ENCODE results near the gene ENTREP1.
"Not testable (repeated sequence)": the region's sequence is repeated elsewhere in the genome, so short reads cannot be mapped to it uniquely, and the experiment has no call there.

ENTREP1 gene

GRCh38 chr9:69420611-69421270 lies 95.7 kb downstream of the ENTREP1 start:
- no peak for DNase-seq

DNA sequence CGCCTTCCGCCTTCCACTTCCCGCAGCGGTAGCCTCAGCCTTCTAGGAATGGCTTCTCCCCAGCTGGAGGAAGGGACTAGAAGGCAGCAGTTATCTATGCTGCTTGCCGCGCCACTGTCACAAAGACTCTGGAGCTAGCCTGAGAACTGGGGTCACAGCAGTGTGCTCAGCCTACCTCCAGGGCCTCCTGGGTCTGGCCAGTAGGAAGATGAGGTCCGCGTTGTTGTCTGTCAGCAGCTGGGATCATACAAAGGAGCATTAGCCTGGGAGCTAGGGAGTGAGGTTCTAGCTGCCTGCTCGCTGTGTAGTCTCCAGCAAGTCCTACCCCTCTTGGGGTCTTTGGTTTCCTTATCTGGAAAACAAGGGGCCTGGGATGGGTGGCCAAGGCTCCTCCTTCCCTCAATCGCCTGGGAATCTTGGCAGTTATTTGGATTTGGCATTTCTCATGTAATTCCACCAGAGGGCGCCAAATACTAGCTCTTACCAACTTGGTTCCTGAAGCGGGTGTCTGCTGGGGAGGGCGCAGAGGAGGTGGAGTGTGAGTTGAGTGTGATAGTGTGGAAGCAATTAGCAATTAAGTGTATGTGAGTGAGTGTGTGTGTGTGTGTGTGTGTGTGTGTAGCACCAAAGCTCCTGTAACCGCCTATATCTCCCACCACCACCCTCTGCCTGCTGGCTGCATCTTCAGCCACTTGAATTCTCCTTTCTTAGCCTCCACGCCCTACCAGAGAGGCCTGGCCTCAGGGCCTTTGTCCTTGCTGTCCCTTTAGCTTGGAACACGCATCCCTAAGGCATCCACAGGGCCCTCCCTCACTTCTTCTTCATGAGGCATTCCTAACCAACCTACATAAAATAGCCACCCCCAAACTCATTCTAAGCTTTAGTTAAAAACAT lies 97.1 kb downstream of the ENTREP1 start:
- peak; percentile 30 to 44 for DNase-seq

DNA sequence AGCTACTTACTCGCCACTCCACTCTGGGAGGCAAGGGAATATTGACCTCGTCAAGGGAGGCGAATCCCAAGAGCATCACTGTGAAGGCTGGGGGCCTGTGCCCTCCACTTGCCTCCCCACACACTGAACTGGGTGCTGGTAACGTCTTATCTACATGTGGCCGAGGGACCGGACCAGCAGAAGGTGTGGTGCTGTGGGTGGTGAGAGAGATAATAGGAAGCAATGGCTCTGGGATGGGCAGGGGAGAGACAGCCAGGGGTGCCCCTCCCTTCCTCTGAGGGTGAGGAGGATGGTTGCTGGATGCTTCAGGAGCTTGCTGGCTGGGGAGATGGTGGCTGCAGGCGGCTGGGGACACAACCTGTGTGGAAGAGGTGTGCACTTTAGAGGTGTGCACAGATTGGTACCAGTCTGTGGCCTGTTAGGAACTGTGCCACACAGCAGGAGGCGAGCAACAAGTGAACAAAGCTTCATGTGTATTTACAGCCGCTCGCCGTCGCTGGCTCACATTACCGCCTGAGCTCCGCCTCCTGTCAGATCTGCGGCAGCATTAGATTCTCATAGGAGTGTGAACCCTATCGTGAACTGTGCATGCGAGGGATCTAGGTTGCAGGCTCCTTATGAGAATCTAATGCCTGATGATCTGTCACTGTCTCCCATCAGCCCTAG lies 100.3 kb downstream of the ENTREP1 start:
- DNase-seq, result no peak

GRCh38 chr9:69427286-69427685 lies 102.3 kb downstream of the ENTREP1 start:
- DNase-seq, result no peak

DNA sequence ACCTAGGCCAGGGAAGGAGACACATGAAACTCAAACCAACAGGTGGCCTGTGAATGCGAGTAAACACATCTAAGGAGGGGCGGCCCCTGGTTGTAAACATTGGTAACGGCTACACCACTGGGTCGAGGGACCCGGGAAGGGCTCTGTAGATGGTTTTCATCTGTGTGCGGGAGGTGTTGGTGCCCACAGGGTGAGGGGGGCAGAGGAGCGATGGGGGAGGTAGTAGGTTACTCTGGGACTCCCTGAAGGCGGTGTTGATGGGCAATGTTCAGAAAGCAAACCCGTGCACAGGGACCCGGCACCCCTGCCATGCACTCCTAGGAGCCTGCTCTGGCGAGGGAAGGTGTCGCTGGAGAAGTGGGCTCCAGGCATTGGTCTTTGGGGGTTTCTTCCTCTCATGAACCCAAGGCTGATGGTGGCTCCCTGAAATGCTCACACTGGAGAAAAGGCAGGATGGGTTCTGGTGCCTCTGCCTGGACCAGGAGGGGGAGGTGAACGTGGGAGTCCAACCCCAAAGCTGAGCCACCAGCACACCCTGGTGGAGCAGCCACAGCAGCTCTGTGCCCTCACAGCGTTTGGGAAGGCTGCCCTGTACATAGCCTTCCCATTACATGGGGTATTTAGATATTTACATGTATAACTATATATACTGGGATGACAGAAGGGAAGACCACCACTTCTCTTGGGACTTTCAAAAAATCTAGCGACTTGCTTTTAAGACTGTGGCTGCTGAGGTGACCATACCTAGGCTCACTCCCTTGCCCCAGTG lies 103.2 kb downstream of the ENTREP1 start:
- DNase-seq, result no peak

DNA sequence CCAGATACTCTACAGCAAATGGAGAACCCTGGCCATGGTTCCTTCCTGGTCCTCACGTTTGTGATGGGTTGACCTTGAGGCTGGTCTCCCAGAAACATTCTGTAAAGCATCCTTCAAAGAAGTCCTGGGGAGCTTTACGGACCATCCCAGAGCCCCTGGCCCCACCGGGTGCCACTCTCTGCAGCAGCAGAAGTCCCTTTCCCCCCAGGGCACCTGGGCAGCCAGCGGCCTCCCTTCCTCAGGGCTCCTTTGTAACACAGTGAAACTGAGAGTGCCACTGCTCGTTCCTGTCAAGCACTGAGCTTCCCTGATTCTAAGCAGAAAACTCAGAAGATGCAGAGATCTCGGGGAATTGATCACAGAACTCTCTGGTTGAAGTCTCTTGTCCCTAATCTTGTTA lies 104.3 kb downstream of the ENTREP1 start:
- no peak for DNase-seq

- DNase-seq, result no peak
These were observed 105.2 kb downstream of the ENTREP1 start for GRCh38 chr9:69430206-69430605.

DNA sequence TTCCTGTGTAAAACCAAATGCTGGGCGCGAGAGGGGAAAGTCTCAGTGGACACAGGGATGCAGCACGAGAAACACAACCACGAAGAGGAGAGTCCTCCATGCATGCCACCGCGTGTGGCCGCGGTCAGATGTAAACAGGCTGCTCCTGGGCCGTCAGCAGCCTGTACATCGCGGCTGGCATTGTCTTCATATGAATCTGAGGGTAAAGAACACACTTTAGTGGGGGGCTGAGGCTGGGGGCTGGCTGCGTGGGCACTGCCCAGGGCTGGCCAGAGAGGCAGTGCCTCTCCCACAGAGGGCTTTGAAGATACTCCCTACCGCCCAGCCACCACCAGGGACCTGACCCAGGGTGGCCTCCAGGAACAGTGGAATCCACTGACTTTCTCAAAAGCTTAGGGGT lies 106.2 kb downstream of the ENTREP1 start:
- DNase-seq, result no peak

- DNase-seq, result no peak
These were observed 106.8 kb downstream of the ENTREP1 start for GRCh38 chr9:69431777-69432176.

GRCh38 chr9:69432623-69433022 lies 107.6 kb downstream of the ENTREP1 start:
- no peak for DNase-seq

GRCh38 chr9:69433392-69433791 lies 108.4 kb downstream of the ENTREP1 start:
- DNase-seq, result no peak

DNA sequence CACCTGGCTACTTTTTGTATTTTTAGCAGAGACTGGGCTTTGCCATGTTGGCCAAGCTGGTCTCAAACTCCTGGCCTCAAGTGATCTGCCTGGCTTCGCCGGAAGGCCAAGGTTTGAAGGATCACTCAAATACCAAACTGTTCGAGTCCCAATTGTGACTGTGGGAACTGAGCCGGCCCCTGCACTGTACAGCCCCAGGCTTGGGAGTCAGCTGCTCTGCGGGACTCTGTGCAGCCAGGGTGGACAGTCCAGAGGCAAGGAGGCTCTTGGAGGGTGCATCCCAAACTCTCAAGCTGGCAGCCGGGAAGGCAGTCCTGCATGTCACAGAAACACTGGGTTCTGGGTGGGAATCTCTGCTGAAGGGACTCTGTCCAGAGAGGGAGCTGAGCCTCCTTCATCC lies 109.0 kb downstream of the ENTREP1 start:
- no peak for DNase-seq

GRCh38 chr9:69439654-69440053 lies 114.6 kb downstream of the ENTREP1 start:
- DNase-seq, result not testable (repeated sequence)

DNA sequence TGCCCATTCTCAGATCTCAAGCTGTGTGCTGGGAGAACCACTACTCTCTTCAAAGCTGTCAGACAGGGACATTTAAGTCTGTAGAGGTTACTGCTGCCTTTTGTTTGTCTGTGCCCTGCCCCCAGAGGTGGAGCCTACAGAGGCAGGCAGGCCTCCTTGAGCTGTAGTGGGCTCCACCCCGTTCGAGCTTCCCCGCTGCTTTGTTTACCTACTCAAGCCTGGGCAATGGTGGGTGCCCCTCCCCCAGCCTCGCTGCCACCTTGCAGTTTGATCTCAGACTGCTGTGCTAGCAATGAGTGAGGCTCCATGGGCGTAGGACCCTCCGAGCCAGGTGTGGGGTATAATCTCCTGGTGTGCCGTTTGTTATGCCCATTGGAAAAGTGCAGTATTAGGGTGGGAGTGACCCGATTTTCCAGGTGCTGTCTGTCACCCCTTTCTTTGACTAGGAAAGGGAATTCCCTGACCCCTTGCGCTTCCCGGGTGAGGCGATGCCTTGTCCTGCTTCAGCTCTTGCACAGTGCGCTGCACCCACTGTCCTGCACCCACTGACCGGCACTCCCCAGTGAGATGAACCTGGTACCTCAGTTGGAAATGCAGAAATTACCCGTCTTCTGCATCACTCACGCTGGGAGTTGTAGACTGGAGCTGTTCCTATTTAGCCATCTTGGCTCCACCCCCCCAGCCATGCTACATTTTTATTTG lies 115.4 kb downstream of the ENTREP1 start:
- DNase-seq, result not testable (repeated sequence)
